GM18498 (cell line): ENCODE measurements around the gene PRR15L.
A peak's percentile ranks its signal among the peaks of the same experiment; 100 is the strongest.

Experiments used
- ATAC-seq: cut with Tn5 transposase; IDR thresholded peaks from one replicate; pipeline ENCODE4 v1.9.1; 2021; ENCODE audit warnings: mild to moderate bottlenecking, moderate library complexity; ENCODE audit not compliant: unreplicated experiment

PRR15L gene

DNA sequence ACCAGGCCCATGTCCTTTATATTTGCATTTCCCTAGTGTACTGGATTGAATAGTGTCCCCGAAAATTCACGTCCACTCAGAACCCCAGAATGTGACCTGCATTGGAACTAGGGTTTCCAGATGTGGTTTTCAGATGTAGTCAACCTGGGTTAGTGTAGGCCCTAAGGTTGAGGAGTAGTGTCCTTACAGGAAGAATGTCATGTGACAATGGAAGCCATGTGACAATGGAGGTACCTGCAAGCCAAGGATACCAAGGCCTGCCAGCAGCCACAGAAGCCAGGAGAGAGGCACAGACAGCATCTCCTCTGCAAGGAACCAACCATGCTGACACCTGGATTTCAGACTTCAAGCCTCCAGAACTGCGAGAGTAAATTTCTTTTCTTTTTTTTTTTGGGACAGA lies 5.2 kb upstream of the PRR15L start:
- no peak for ATAC-seq

DNA sequence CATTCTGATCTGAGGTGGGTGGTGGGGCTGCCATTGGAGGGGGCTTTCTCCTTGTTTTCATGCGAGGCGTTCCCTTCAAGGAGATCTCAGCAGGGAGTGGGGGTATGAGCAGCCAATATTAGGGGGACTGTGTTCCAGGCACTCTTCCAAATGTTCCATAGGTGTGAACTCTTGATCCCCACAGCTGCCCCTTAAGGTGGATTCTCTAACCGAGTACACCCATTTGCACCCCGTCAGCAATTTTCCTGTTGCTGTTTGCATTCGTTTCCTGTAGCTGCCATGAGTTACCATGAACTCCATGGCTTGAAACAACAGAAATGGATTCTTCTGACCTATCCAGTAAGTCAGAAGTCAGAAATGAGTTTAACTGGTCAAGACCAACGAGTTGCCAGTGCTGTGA lies 3.7 kb upstream of the PRR15L start:
- no peak for ATAC-seq

DNA sequence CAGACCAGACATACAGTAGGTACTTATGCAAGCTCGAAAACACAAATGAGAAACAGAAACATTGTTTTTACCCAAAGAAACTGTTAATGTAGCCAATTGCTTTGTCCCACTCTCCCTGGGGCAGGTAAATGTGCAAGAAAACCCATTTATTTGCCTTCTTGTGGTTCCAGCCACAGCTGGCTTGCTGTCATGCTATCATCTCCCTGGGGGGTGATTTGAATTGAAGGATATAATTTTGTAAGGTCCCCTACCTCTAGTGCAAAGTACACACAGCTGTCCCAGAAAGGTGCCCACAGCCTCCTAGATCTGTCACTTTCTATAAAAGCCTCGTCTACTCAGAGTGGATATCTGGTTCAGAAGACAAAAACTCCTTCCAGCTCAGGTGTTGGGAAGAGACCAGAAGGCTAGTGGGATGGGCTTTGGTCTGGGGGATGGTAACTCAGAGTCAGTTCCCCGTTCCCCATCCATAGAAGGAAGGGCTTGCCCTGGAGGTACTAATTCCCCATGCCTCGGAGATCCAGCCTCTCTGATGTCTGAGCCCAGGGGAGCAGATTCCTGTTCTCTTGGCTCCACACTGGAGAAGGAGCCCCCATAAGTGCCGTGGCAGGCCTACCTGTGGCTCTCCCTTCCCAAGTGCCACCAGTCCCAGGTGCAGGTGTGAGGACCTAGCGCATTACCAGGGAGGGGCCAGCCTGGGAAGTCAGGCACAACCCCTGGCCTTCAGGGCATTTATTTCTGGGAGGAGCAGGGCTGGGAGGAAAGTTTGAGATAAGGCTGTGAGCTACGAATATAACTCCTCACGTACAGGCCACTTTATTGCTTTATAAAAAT lies 2.4 kb upstream of the PRR15L start:
- no peak for ATAC-seq

DNA sequence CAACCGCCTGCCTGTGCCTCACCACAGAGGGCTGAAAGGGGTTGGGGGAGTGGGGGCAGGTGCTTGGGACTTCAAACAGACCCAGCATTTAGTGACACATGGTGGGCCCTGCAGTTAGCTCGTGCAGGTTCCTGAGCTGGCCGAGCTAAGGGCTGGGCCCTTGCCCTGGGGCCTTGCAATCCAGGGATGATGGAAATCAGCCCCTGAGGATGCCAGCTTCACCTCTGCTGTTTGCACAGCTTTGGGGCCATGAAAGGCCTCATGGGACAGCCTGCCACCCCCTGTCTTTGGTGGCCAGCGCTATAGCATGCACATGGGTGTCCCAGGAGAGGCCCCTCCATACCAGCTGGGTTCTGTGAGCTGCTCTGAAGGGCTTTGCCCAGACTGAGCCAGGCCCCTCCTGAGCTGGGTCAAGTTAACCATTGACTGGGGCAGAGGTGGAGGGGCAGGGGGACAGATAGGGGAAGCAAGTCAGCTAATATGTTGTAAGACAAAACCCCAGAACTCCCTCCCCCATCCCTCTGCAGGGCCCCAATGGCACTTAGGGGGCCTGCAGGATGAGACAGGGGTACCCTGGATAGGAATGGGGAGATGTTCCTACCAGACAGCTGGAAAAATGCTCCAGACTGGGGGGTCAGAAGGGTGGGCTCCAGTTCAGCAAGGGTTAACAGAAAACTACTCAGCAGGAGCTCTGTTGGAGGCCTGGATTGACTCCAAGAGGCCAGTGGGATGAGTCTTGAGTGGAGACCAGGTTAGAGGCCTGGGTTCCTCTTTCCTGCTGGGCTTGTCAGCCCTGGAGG lies 692 bp downstream of the PRR15L start:
- ATAC-seq: no peak

DNA sequence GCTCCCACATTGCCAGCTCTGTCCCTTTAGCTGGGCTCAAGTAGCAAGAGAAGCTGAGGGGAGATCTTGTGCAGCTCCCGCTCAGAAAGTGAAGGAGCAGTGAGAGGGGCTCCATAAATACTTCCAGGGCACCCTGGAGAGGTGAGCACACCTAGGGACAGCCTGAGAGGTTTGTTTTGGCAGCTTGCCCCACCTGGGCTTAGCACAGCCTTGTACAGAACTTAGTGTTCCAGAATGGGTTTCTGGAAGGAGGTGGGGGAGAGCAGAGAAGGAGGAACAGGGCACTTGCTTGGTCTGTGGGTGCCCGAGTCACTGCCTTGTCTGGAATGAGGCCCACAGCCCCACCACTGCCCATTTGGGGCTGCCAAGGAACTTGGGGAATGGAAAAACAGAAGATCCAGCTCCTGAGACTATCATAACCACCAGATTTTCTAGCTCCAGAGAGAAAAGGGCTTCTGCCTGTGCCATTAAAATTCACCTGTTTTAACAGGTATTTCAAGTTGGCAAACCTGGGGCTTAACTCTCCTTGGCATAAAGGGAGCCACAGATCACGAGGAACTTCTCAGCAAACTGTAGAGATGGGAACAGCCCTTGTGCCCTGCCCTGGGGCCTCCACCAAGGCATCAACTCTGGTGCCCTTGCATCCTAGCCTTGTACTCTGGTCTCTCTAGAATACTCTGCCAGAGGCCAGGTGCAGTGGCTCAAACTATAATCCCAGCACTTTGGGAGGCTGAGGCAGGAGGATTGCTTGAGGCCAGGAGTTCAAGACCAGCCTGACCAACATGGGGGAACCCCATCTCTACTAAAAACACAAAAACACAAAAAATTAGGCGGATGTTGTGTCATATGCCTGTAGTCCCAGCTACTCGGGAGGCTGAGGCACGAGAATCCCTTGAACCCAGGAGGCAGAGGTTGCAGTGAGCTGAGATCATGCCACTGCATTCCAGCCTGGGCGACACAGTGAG lies 1.9 kb downstream of the PRR15L start:
- no peak for ATAC-seq

DNA sequence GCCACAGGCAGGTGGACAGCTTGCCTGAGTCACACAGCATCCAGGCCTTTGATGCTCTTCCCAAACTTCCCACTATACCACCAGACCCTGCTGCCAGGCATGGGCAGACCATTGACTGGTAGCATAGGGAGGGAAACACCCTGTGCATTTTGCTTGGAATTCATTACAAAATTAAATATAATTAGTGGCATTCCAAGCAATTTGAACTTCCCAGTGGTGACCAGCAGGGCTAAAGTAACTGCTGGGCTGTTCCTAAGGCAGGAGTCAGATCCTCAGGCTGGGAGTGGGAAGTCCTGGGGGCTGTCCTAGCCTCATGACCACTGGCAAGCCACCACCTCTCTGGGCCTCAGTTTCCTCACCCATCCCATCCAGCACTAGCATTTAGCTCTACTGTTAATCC lies 3.8 kb downstream of the PRR15L start:
- ATAC-seq: no peak

DNA sequence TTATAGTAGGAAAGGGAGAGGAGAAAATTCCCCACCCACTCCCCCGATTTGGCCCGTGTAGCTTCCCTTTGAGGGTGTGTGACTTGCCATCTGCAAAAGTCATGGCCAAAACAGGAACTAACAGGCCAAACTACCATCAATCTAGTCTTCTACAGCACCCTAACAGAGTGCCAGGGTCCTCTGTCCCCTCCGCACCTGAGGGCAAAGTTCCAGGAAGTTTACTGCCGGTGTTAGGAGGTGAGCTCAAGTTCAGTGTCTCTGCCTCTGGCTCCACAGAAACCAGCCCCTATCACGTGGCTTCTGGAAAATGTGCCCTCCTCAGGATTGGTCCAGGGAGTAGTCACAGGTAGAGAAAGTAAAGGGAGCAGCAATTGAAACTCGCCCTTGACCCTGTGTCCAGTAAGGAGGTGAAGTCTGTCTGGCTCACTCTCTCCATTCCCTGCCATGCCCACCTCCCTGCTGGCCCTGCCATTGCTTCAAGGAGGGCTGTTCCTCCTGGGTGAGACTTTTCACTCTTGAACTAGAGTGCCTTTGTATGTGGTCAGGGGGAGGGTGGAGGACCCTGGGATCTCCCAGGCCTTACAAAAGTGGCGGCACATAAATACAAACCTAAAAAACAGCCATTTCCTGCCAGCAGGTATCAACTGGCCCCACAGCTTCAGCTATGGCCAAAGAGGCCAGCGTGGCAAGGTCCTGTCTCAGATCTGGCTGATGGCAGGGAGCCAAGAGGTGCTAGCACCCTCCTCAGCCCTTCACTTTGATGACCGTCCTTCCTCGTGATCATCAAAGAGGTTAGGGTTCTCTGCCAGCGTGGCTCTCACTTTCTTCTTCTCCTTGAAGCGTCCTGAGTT lies 5.3 kb downstream of the PRR15L start:
- ATAC-seq: no peak

DNA sequence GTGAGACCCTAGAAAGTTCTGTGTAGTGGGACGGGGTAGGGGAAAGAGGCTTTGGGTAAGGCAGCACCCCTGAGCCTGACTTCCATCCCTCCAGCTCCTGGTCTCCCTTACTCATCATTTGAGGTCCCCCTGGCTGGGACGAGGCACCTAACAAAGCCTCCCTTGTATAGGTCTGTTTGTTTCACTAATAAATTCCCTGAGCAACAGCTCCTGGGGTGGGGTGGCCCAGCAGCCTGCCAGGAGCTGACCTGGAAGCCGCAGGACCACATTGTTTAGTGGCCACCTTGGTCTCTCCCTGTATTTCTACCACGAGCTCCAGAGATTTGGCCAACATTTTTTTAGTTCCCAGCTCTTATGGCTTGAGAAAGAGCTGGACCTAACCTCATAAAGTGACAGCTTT lies 7.2 kb downstream of the PRR15L start:
- no peak for ATAC-seq

DNA sequence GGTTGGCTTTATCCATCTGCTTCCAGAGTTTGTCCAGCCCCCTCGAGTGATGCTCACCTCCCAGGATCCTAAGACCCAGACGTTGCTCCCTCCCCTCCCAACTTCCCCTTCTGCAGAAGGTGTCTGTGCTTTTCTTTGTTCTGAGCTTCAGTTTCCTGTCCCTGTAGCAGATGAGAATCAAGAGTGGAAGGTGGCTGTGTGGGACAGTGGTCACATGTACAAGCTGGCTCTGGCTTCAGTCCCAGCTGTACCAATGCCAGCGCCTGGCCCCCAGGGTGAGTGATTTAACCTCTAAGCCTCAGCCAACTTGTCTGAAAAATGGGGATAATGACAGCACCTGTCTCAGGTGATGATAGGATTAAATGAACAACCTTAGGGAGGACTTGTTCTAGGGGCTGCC lies 7.7 kb downstream of the PRR15L start:
- no peak for ATAC-seq

DNA sequence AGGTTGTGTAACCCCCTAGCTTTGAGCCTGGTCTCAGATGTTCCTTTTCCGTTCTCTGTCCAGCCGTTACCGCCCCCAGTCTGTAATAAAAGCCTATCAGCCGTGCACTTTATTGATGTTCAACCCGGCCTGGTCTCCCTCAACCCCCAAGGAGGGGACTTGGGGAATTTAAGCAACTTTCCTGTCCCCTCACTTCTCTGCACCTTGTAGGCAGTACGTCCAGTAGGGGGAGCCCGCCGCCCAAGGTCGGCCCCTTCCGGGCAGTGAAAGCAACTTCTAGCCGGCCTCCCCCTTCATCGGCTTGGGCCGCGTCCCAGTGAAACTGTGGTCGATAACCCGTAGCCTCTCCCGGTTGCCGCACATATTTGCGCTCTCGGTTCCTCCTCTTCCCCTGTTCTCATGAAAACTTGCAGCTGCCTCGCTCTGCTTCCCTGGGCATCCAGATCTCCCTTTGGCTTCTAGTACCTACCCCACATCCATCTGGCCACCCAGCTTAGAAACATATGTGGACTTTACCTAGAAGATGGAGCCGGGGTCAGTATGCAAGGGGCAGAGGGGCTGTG lies 8.4 kb downstream of the PRR15L start:
- peak; percentile 61 for ATAC-seq

DNA sequence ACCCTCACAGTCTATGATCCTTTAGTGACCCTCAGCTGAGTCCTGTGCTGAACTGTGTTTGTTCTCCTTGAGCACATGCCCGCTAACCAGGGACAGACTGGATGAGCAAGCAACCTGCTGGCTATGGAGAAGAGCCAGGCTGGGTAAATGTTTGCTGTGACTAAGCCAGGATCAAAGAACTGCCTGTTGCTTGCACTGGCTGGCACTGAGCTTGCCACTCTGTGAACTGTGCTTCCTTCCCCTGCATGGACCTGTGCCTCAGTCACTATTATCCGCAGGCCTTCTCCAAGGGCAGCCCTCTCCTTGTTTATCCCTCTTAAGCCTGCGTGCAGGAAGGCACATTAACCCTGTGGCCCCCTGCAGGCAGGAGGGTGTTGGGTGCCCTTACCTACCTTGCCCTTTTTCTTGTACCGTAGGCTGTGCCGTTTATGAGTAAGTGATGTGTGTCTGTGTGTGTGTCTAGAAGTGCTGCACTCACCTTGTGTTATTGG lies 8.9 kb downstream of the PRR15L start:
- ATAC-seq: no peak

DNA sequence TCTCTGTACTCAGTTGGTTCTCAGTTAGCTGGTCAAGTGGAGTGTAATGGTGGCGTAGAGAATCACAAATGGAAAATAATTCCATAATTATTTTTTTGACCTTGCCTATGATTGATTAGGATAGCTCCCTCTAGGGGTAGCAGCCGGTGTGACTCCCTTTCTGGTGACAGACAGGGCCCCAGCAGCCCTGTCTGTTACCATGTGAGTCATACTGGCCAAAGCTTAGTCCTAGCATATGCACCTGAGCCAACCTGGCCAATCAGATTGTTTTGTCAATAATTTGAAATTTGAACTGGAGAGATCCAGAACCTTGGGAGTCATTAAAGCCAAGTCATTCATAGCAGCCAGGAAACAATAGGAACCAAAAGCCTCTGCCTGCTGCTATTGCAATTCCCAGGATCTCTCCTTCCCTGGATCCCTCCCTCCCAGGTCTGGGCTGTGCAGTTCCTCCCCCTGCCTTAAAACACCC lies 10.7 kb downstream of the PRR15L start:
- ATAC-seq: peak; percentile 69

DNA sequence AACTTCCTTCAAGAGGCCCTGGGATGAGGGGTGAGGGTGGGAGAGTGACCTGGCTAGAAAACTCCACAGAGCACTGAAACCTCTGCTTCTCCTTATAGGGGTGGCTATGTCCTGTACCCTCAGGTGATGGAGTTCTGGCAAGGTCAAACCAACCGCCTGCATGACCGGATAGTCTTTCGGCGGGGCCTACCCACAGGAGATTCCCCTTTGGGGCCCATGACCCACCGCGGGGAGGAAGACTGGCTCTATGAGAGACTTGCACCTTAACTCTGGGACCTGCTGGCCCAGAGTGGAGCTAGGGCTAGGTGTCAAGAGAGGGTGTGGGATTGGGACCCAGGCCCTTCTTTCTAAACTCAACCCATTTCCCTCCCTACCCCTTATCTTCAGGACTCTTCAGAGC lies 11.2 kb downstream of the PRR15L start:
- ATAC-seq: no peak

DNA sequence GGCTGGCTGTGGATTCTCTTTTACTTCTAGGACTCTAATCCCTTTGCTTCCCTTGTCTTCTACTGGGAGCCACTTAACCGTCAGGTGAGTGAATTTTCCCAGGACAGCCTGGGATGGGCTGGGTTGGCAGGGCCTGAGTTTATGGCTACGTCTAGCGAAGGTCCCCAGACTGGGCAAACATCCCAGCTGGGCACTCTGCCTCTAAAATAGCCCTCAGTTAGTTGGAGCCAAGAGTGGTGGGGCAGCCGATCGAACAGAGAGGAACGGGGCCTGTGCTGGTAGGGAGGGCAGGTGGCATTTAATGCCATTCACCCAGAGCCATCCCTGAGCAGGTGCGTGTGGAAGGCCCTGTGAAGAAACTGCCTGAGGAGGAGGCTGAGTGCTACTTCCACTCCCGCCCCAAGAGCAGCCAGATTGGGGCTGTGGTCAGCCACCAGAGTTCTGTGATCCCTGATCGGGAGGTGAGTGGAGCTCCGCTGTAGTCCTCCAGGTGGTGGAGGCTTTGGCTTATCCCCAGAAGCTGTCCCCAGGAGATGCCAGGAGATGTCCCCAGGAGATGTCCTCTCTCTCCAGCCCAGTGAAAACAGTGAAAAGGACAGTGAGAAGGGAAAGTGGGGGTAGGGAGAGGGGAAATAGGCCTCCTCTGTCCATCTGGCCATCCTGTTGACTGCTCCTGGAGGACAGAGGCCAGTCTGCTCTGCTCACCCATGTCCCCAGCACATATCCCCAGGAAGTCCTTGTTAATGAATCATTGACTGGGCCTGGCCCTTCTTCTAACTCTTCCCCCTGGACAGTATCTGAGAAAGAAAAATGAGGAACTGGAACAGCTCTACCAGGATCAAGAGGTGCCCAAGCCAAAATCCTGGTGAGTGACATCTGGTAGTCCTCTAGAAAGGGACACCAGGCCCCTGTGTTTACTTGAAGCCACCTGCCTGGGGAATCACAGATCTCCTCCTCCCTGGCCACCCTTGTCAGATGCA lies 11.9 kb downstream of the PRR15L start:
- no peak for ATAC-seq

DNA sequence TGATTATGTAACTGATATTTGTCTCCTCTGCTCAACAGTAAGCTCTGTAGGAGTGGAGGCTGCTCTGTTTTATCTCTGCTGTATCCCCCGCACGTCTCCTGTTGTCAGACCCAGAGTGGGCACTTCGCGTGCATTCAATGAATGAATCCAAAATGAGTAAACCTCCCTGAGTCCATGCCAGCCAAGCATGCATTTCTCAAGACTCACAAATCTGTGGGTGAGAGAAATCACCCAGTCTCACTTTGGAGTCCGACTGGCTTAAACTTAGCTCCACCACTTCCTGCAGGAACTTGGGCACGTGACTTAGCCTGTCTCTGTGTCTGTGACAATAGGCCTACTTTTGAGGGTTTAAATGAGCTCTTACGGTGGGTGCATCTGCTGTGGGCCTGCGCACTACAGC lies 12.6 kb downstream of the PRR15L start:
- no peak for ATAC-seq

DNA sequence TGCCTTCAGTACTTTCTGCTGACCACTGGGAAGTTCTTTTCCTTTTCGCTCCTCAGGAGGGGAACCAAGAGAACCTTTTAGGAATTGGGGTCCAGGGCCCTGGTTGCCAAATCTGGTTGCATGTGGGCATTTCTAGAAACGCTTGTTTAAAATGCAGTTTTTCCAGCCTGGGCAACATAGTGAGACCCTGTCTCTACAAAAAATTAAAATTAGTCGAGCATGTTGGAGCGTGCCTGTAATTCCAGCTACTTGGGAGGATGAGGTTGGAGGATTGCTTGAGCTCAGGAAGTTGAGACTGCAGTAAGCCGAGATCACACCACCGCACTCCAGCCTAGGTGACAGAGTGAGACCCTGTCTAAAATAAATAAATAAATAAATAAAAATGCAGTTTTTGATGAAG lies 15.1 kb downstream of the PRR15L start:
- no peak for ATAC-seq

DNA sequence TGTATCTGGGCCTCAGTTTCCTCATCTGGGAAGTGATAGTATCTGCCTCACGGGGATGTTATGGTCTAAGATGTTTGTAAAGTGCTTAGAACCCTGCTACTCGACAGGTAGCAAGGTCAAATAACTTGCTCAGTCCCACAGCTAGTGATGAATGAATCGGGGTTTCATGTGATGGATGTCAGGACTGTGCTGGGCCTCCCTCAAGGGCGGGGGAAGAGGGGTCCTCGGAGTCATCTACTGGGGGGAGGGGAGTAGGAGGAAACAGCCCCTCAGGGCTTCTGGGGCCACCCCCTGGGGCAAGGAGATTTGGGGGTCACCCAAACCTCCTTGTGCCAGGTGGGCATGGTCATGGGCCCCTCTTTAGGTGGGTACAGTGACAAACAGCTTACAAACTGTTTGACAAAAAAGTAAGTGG lies 15.6 kb downstream of the PRR15L start:
- ATAC-seq: no peak
